PFSK-1 (cell line): ENCODE measurements around the gene DMAC2.

Experiments used
- FOXP2 ChIP-seq: optimal IDR thresholded peaks from 2 replicates; pipeline ENCODE3; 2011; ENCODE audit warnings: borderline replicate concordance, control low read depth, inconsistent platforms; ENCODE audit not compliant: insufficient read depth; ENCODE audit errors: extremely low read length, extremely low read depth
- POLR2AphosphoS5 ChIP-seq: IDR thresholded peaks from 2 replicates; pipeline ENCODE4 v1.6.1; 2012; ENCODE audit warnings: low read depth, mild to moderate bottlenecking, control low read depth, low read length, moderate library complexity
- REST ChIP-seq, 2 experiments: IDR thresholded peaks; 2 replicates each; pipeline versions ENCODE4 v1.6.1 to v1.8.0; 2011 to 2012; ENCODE audit warnings: low read depth in 2 of 2, low read length in 2 of 2, control low read depth in 1 of 2, inconsistent platforms in 1 of 2, mild to moderate bottlenecking in 1 of 2, moderate library complexity in 1 of 2; ENCODE audit not compliant: insufficient read depth in 1 of 2
- SIN3A ChIP-seq: IDR thresholded peaks from 2 replicates; pipeline ENCODE4 v1.6.1; 2012; ENCODE audit warnings: mild to moderate bottlenecking, low read length, moderate library complexity, borderline replicate concordance; ENCODE audit not compliant: insufficient read depth
- TAF1 ChIP-seq: IDR thresholded peaks from 2 replicates; pipeline ENCODE4 v1.6.1; 2012; ENCODE audit warnings: low read length, control low read depth, borderline replicate concordance; ENCODE audit not compliant: insufficient read depth

DMAC2 gene

GRCh38 chr19:41413947-41414346 lies 25.8 kb downstream of the DMAC2 start:
- TF ChIP-seq REST (IDR thresholded peaks at IDR 0.05; ENCODE audit: insufficient read depth in 1 of 2, low read depth in 2 of 2, low read length in 2 of 2), result no peak
- TF ChIP-seq SIN3A, result no peak
- TF ChIP-seq POLR2AphosphoS5, result no peak
- no peak for TF ChIP-seq TAF1
- TF ChIP-seq FOXP2, result no peak

GRCh38 chr19:41412953-41413352 lies 26.8 kb downstream of the DMAC2 start:
- no peak for TF ChIP-seq SIN3A
- no peak for TF ChIP-seq REST (IDR thresholded peaks at IDR 0.05; ENCODE audit: insufficient read depth in 1 of 2, low read depth in 2 of 2, low read length in 2 of 2)
- no peak for TF ChIP-seq POLR2AphosphoS5
- TF ChIP-seq FOXP2, result no peak
- TF ChIP-seq TAF1, result no peak

GRCh38 chr19:41411968-41412265 lies 27.8 kb downstream of the DMAC2 start:
- TF ChIP-seq FOXP2 (no peak), SIN3A (no peak), TAF1 (no peak), REST (IDR thresholded peaks at IDR 0.05; ENCODE audit: insufficient read depth in 1 of 2, low read depth in 2 of 2, low read length in 2 of 2) (no peak), POLR2AphosphoS5 (no peak)

- TF ChIP-seq REST (IDR thresholded peaks at IDR 0.05; ENCODE audit: insufficient read depth in 1 of 2, low read depth in 2 of 2, low read length in 2 of 2) (no peak), SIN3A (no peak), FOXP2 (no peak), POLR2AphosphoS5 (no peak), TAF1 (no peak)
These were observed 28.4 kb downstream of the DMAC2 start for GRCh38 chr19:41411100-41411967.
